Measurements from ENCODE around the gene CCDC13. TPM values are rescaled to one million over a fixed set of nuclear protein-coding genes. Genes with fewer than 3 reads are reported as not detected.

The CCDC13 gene
- total and polyA plus RNA-seq, 2 donors (not counting 3 experiments of a cell fraction or from before 2014, with no cell fraction given), result 0.36 to 0.82 TPM

DNA sequence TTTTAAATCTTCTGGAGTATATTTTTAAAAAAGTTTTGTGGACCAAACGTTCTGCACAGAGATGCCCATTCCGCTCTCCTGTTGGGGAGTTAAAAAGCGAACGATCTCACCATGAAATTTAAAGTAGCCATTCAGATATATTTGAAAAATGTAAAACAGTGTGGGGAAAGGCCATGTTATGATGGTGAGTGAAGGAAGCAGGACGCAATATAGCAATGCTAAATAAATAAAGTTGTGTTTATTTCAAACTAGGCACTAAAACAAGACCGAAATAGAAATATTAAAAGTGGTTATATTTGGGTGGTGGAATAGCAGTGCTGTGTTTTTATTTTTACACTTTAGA is 327 bp upstream of the CCDC13 start:
- no peak for DNase-seq (ENCODE audit: low read depth, low spot score)
- H3K27me3 ChIP-seq (ENCODE audit: control insufficient read depth in 2 of 2, insufficient read depth in 2 of 2, low read length in 2 of 2), result no peaks in the 10 kb centered on the region
- no peaks in the 10 kb centered on the region for H3K36me3 ChIP-seq (ENCODE audit: control insufficient read depth in 2 of 2, extremely low read depth in 1 of 2, insufficient read depth in 2 of 2, low read length in 2 of 2)
- H3K27ac ChIP-seq (ENCODE audit: insufficient read depth, low read depth, low read length), result peak overlapping the region; percentile 25
- H3K4me2 ChIP-seq (ENCODE audit: insufficient read depth, low read length), result peak overlapping the region; percentile 94
- dilution Hi-C loops (cut with MboI; ENCODE audit: extremely low pct_ligation_motif_present, low sequenced_read_pairs) (no loop called here), intact Hi-C loops (cut with micrococcal nuclease) (loop anchor here (2.0 kb wide), 1 partner anchor 31 kb away; the partner anchor contains the start of gene HIGD1A)
- H3K9me3 ChIP-seq (replicated peaks; ENCODE audit: control insufficient read depth, insufficient read depth, low read length), result no peaks in the 10 kb centered on the region
- TF ChIP-seq JUN (IDR thresholded peaks at IDR 0.05; ENCODE audit: borderline replicate concordance, insufficient read depth, insufficient read length, low read depth) (no peak), CTCF (IDR thresholded peaks at IDR 0.05; ENCODE audit: extremely low read depth in 1 of 2, insufficient read depth in 1 of 2, low read depth in 1 of 2, low read length in 2 of 2) (no peak), POLR2A (IDR thresholded peaks at IDR 0.05; ENCODE audit: low read depth, low read length) (no peak), GATA2 (IDR thresholded peaks at IDR 0.05; ENCODE audit: insufficient read depth, insufficient read length, low read depth, low read length) (no peak), EZH2 (IDR thresholded peaks at IDR 0.05; ENCODE audit: borderline replicate concordance, low read depth, low read length, severe bottlenecking) (no peak), MYC (IDR thresholded peaks at IDR 0.05; ENCODE audit: low read depth, low read length) (no peak), POLR2AphosphoS5 (IDR thresholded peaks at IDR 0.05; ENCODE audit: insufficient read depth, low read depth, low read length) (no peak), FOS (IDR thresholded peaks at IDR 0.05; ENCODE audit: borderline replicate concordance, insufficient read depth, low read length) (no peak)
- TF ChIP-seq, protein P1, sequence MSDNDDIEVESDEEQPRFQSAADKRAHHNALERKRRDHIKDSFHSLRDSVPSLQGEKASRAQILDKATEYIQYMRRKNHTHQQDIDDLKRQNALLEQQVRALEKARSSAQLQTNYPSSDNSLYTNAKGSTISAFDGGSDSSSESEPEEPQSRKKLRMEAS (IDR thresholded peaks at IDR 0.05; ENCODE audit: insufficient read depth, insufficient read length), result no peak
- FAIRE-seq, result no peak
- TSS peak; percentile 39 for BruUV-seq (replicated peaks)
- no peaks in the 10 kb centered on the region for H3K9me1 ChIP-seq (replicated peaks; ENCODE audit: control insufficient read depth, extremely low read depth, insufficient read depth, low read length)
- ChIA-PET POLR2A (no interaction called here), CTCF (interaction anchor here (1.3 kb wide), 1 partner anchor 58 kb away, joined by 3 read pairs; no protein-coding TSS in a partner anchor)
- no peaks in the 10 kb centered on the region for H3K79me2 ChIP-seq (ENCODE audit: control insufficient read depth, insufficient read depth, low read length)
- peak overlapping the region; percentile 70 for H2AFZ ChIP-seq (ENCODE audit: low read depth, low read length)
- no peaks in the 10 kb centered on the region for H4K20me1 ChIP-seq (replicated peaks; ENCODE audit: control insufficient read depth, extremely low read depth, insufficient read depth, low read length)
- peak overlapping the region; percentile 38 to 85 (median 51) for H3K4me3 ChIP-seq (replicated peaks in 1 of 3; ENCODE audit: insufficient read depth in 1 of 3, low read depth in 1 of 3, low read length in 3 of 3)
- H3K4me1 ChIP-seq (ENCODE audit: control insufficient read depth, extremely low read depth, insufficient read depth, low read length), result peaks cover 3% of the 10 kb centered on the region
- peak overlapping the region; percentile 68 for H3K9ac ChIP-seq (replicated peaks; ENCODE audit: extremely low read depth, insufficient read depth, low read length)

Measured in endothelial cell of umbilical vein (primary cell).